GM06990 (cell line): ENCODE measurements around the gene SYT17.

ENCODE experiments used
- DNase-seq: peaks from one replicate; pipeline ENCODE4 v3.0.0-alpha.2; 2011; ENCODE audit not compliant: insufficient read length; ENCODE audit errors: extremely low read depth
- H3K27me3 ChIP-seq: replicated peaks from 2 replicates; pipeline ENCODE4 v1.6.0; 2011; ENCODE audit warnings: low read length; ENCODE audit not compliant: control insufficient read depth, insufficient read depth
- H3K36me3 ChIP-seq: 2 replicates; pipeline ENCODE4 v1.5.1; 2011; ENCODE audit warnings: low read length; ENCODE audit not compliant: control insufficient read depth, insufficient read depth
- H3K4me3 ChIP-seq: replicated peaks from 2 replicates; pipeline ENCODE4 v1.5.1; 2011; ENCODE audit warnings: low read depth, mild to moderate bottlenecking, control low read depth, low read length
- CTCF ChIP-seq: IDR thresholded peaks from 2 replicates; pipeline ENCODE4 v1.5.1; 2011; ENCODE audit warnings: low read length, control low read depth, mild to moderate bottlenecking, inconsistent platforms; ENCODE audit not compliant: insufficient read depth, poor library complexity, severe bottlenecking

Gene SYT17

GRCh38 chr16:19281246-19281645 lies 113.2 kb downstream of the SYT17 start:
- Histone ChIP-seq H3K27me3 (no peaks in the 10 kb centered on the region; the same call in 1 of the 2 replicates), H3K36me3 (no peaks in the 10 kb centered on the region; the same call in 1 of the 2 replicates), H3K4me3 (no peak overlapping the region)
- no peak for DNase-seq
- no peak for TF ChIP-seq CTCF

GRCh38 chr16:19282101-19282500 lies 114.1 kb downstream of the SYT17 start:
- Histone ChIP-seq H3K36me3 (no peaks in the 10 kb centered on the region; the same call in 1 of the 2 replicates), H3K27me3 (no peaks in the 10 kb centered on the region; the same call in 1 of the 2 replicates), H3K4me3 (no peak overlapping the region)
- DNase-seq = no peak
- no peak for TF ChIP-seq CTCF

- H3K27me3 ChIP-seq = no peaks in the 10 kb centered on the region; the same call in 1 of the 2 replicates
- no peak for DNase-seq
- no peak overlapping the region for H3K4me3 ChIP-seq
- no peak for TF ChIP-seq CTCF
- H3K36me3 ChIP-seq = no peaks in the 10 kb centered on the region; the same call in 1 of the 2 replicates
These were observed 115.6 kb downstream of the SYT17 start for GRCh38 chr16:19283637-19284036.

GRCh38 chr16:19284207-19284606 lies 116.2 kb downstream of the SYT17 start:
- Histone ChIP-seq H3K36me3 (no peaks in the 10 kb centered on the region; the same call in 1 of the 2 replicates), H3K27me3 (no peaks in the 10 kb centered on the region; the same call in 1 of the 2 replicates), H3K4me3 (no peak overlapping the region)
- no peak for TF ChIP-seq CTCF
- no peak for DNase-seq

GRCh38 chr16:19285431-19285830 lies 117.4 kb downstream of the SYT17 start, which contains the start of gene CLEC19A:
CLEC19A (plus strand) TSS chr16:19285731; CDS start chr16:19285852, 121 bp downstream.
- TF ChIP-seq CTCF = no peak
- Histone ChIP-seq H3K4me3 (no peak within 1 kb of the TSS), H3K36me3 (no peaks in the 10 kb centered on the region; the same call in 1 of the 2 replicates), H3K27me3 (no peaks in the 10 kb centered on the region; the same call in 1 of the 2 replicates)
- no peak for DNase-seq

- no peak for TF ChIP-seq CTCF
- H3K4me3 ChIP-seq = no peak overlapping the region
- H3K36me3 ChIP-seq = no peaks in the 10 kb centered on the region
- no peak for DNase-seq
- H3K27me3 ChIP-seq = no peaks in the 10 kb centered on the region; the same call in 1 of the 2 replicates
These were observed 118.8 kb downstream of the SYT17 start for GRCh38 chr16:19286827-19287226.
